Kidney epithelial cell (primary cell): ENCODE results near the gene PAX6. TPM values are rescaled to one million over a fixed set of nuclear protein-coding genes. Genes with fewer than 3 reads are reported as not detected.

ENCODE experiments used
- DNase-seq: peaks from one replicate; pipeline ENCODE4 v3.0.0-alpha.2; 2010; ENCODE audit warnings: low read depth
- H3K27me3 ChIP-seq: 2 replicates; pipeline ENCODE4 v1.6.0; 2011; ENCODE audit warnings: low read length; ENCODE audit not compliant: control insufficient read depth, insufficient read depth
- H3K36me3 ChIP-seq: 2 replicates; pipeline ENCODE4 v1.5.1; 2011; ENCODE audit warnings: low read length; ENCODE audit not compliant: control insufficient read depth, insufficient read depth
- H3K4me3 ChIP-seq: 2 replicates; pipeline ENCODE4 v1.5.1; 2011; ENCODE audit warnings: low read depth, mild to moderate bottlenecking, control low read depth, low read length
- total RNA-seq: library from RNA; depleted of rRNA; stranded (reverse); fragments of >200 nt; gene quantifications from 2 replicates; pipeline ENCODE4 v1.2.3, GENCODE V29; 2015
- TF ChIP-seq, protein P1 (sequence below): IDR thresholded peaks from 2 replicates; pipeline ENCODE4 v1.5.1; 2011; ENCODE audit warnings: mild to moderate bottlenecking, moderate library complexity, low read length, control low read depth, inconsistent platforms; ENCODE audit not compliant: insufficient read depth, poor library complexity, severe bottlenecking

Gene PAX6
- total RNA-seq, 1 donor from 2014 or later = 1.1 TPM

DNA sequence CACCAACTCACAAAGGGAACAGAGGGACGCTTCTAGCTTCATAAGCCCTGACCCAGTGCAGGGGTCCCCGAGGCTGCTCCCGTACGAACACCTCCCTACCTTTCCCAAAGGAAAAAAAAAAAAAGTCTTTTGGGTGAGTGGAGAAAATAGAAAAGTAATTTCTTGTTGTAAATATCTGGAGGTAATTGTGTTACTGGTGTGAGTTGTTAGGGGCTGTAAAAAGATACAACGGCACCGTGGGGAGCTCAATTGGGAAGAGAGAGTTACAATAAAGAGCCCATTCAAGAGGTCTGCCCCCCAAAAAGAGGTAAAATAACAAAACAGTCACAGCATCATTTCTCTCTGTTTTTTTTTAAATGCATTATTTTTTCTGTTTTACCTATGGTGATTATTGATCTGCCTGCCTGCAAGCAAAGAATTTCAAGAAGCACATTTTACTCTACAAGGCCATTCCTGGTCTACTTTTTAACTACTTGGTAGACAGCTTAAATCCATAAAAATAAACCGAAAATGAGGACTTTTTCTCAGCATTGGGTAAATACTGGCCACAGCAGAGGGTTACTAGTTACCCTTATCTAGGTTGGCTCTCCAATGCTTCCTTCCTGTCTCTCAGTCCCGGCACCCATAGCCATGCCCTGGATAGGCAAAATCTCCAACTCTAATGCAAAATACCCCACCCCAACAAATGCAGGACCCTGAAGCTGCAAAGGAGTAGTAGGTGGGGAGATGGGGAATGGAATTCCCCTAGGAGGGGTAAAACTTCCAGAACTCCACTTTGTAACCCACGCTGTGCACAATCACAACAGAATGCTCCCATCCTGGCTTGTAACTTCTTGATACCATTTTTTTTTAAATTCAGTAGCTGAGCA, 3.1 kb downstream of the PAX6 start:
- DNase-seq = no peak
- H3K4me3 ChIP-seq = no peak overlapping the region
- H3K36me3 ChIP-seq = no peaks in the 10 kb centered on the region
- H3K27me3 ChIP-seq = peaks cover 99% of the 10 kb centered on the region
- TF ChIP-seq, protein P1, sequence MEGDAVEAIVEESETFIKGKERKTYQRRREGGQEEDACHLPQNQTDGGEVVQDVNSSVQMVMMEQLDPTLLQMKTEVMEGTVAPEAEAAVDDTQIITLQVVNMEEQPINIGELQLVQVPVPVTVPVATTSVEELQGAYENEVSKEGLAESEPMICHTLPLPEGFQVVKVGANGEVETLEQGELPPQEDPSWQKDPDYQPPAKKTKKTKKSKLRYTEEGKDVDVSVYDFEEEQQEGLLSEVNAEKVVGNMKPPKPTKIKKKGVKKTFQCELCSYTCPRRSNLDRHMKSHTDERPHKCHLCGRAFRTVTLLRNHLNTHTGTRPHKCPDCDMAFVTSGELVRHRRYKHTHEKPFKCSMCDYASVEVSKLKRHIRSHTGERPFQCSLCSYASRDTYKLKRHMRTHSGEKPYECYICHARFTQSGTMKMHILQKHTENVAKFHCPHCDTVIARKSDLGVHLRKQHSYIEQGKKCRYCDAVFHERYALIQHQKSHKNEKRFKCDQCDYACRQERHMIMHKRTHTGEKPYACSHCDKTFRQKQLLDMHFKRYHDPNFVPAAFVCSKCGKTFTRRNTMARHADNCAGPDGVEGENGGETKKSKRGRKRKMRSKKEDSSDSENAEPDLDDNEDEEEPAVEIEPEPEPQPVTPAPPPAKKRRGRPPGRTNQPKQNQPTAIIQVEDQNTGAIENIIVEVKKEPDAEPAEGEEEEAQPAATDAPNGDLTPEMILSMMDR = no peak

DNA sequence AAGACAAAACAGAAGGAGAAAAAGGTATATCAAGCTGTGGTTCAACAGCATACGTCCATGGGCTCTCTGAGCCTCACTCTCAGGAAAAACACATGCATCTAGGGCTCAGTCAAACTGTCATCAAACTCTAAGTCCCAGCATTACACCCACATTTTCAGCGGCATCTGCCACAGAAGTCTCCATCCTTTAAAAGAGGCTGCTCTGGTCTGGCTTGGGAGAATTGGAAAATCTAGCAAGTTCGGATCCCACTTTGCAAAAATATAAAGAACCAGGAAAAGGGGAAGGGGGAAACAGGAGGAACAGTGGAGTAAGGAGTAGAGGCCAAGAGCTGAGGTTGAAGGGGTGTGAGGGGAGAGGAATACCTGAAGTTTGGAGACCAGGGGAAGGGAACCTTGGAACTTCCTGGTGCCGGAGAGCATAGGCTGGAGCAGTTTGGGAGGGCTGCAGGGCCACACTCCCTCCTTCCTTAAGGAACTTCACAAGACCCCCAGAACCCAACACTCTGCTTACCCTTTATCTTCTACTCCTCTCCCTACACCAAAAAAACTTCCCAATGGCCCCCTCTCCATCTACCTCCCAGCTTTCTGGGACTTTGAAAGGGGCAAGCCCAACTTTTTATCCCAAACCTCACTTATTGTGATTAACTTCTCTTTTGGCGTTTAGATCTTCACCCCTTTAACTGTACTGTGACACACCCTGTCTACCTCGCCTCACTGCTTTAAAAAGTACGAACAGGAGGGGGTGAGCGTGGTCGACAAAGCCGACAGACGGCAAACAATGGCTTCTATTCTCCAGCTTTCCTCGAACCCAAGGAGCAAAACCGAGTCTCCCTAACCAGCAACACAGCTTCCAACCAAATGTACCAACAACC, 4.0 kb downstream of the PAX6 start:
- Histone ChIP-seq H3K27me3 (peaks cover 97% of the 10 kb centered on the region), H3K36me3 (no peaks in the 10 kb centered on the region), H3K4me3 (no peak overlapping the region)
- no peak for DNase-seq
- TF ChIP-seq, protein P1 = no peak

DNA sequence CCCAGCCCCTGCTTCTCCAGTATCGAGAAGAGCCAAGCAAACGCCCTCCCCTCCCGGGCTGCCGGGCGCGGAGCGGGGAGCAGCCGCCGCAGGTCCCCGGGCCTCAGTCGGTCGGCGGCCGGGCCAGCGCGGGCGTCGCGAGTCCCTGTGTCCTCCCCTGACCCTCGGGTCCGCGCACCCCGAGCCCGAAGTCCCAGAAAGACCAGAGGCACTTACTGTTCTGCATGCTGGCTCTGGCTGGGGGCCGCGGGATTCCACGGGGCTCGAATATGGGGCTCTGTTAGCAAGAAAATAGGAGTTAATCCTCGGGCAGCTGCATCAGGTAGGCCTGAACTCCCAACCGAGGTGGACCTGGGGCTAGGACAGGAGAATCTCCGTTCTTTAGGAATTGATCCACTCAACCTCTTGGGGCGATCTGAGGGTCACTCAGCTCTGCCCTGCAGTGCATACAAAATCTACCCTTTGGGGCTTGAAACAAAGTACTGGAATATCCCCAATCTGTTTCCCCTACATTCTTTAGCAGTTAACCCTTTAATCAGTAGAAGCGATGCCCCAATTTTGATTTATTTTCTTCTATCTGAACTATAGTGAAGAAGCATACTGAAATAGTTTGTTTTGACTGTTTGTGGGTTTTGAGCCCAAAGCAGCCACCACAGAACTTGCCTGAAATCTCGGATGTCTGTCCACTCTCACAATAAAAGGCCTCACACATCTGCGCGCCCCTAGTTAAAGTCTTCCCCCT, 4.8 kb downstream of the PAX6 start:
- TF ChIP-seq, protein P1 = no peak
- no peak overlapping the region for H3K4me3 ChIP-seq
- DNase-seq = no peak
- peaks cover 92% of the 10 kb centered on the region for H3K27me3 ChIP-seq
- H3K36me3 ChIP-seq = no peaks in the 10 kb centered on the region

DNA sequence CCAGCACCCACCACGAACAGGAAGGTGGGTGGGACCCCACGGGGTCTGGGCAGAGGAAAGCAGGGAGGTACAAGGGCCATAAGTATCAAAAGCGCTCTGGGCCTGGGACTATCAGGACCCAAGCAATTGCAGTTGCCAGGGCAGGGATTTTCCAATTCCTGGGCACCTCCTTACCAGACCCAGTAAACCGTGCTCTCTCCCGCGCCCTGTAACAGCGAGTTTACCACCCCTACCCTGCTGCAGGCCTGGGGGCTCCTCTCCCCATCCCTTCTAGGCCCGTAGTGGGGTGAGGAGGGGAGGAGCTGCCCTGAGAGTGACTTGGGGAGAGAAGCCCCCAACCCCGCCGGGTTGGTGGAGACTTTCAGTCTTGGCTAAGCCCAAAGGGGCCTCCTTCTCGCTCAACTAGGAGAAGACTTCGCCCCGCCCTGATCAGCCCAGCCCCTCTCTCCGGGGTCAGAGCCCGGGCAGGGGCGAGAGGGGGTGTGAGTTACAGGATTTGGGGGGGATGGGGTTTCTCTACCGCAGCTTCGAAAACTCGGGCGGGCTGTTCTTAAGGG, 5.4 kb downstream of the PAX6 start:
- H3K36me3 ChIP-seq = no peaks in the 10 kb centered on the region
- H3K27me3 ChIP-seq = peaks cover 92% of the 10 kb centered on the region
- TF ChIP-seq, protein P1 = no peak
- no peak for DNase-seq
- H3K4me3 ChIP-seq = no peak overlapping the region

DNA sequence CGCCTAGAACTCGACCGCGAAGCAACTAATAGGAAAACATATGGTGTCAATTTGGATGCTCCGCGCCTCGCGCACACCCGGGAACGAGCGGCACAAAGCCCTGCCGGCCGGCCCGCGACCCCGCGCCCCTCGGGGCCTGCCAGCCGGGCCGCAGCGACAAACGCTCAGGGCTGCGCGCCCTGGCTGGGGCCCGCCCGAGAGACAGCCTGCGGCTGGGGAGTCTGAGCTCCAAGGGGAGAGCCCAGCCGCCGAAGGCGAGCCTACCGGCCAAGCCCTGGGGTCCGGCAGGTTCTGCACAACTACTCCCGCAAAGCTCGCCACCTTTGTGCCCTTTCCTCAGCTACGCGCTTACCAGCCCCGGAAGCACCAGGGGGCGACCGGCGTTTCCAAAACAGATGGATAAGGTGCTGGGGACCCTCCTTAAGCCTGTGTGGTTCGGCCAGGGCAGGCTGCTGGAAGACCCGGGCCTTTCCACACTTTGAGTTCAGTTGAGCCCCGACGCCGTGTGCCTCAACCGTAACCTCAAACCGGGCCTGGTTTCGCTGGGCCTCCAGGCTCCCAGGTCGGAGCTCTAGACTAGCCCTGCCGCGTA, 6.0 kb downstream of the PAX6 start:
- Histone ChIP-seq H3K27me3 (peaks cover 92% of the 10 kb centered on the region), H3K4me3 (no peak overlapping the region), H3K36me3 (no peaks in the 10 kb centered on the region)
- no peak for DNase-seq
- TF ChIP-seq, protein P1 = no peak
